ENCODE measurements around the gene ZSWIM5. TPM values are rescaled to one million over a fixed set of nuclear protein-coding genes. Genes with fewer than 3 reads are reported as not detected.

ZSWIM5 gene
- total RNA-seq, result 0.75 and 1.1 TPM in 2 replicates

DNA sequence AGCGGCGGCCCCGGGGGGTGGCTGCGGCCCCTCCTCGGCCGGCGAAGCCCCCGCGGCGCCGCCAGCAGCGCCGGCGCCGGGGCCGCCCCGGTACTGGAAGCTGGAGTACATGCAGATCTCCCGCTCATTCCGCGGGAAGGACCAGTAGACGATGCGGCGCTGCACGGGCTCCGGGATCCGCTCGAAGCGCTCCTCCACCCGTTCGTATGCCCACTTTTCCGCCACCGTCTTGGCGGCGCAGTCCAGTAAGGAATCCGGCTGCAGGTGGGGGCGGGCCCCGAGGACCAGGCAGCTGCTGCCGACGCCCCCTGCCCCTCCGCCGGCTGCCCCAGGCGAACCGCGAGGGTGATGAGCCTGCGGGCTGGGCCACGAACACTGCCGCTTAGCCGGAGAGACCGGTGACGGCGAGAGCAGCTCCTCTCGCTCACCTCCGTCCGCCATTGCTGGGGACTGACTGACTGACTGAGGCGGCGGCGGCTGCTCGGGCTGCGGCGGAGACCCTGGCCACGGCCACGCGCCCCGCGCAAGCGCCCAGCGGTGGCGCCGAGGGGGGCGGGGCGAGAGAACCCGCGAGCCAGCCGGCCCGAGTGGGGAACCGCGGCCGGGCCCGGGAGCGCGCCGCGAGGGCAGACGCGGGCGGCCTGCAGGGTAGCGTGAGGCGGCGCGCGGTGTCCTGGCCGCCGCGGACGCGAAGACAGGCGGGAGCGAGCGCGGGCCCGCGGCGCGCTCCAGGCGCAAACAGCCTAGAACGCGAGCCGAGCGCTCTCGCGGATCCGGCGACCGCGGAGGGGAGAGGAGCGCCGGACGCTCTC lies at the start of gene ZSWIM5:
Gene ZSWIM5 (minus strand): TSS at position 696 of the 812 bp plus-strand sequence. CDS start 255 bp downstream, at position 441.

DNA sequence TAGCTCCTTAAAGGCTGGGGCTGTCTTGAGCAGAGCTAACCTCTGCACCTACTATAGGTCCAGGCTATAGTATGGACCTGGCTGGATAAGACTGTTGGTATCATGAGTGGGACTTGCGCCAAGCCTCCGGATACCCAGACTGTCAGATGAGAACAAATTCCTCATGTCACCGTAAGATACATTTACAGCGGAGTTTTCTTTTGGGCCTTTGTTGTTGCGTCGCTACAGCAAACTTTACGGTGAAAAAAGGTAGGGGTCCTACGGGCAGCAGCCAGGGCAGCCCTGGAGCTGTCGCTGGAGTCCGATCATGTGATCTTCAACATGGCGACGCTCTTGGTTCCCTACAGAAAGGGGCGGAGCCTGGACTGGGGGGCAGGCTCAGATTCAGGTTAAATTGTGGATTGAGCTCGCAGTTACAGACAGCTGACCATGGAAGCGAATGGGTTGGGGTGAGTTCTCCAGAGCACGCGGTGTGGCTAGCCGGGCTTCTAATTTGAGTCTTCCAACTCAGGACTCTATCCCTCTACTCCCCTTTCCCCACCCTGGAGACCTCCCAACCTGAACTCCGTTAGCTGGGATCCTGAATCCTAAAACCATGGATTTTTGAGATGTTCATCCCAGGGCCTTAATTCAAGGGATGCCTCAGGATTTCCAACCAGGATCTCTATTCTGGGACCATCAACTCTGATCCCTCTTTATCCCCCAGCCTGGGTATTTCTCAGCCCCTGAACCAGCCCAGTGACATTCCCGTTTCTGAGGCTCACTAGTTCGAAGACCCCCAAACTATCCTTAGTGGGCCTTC lies 194.4 kb downstream of the ZSWIM5 start, which contains the start of gene UROD:
Gene UROD (plus strand): TSS at position 418 of the 802 bp plus-strand sequence. CDS start 12 bp downstream, at position 430.

DNA sequence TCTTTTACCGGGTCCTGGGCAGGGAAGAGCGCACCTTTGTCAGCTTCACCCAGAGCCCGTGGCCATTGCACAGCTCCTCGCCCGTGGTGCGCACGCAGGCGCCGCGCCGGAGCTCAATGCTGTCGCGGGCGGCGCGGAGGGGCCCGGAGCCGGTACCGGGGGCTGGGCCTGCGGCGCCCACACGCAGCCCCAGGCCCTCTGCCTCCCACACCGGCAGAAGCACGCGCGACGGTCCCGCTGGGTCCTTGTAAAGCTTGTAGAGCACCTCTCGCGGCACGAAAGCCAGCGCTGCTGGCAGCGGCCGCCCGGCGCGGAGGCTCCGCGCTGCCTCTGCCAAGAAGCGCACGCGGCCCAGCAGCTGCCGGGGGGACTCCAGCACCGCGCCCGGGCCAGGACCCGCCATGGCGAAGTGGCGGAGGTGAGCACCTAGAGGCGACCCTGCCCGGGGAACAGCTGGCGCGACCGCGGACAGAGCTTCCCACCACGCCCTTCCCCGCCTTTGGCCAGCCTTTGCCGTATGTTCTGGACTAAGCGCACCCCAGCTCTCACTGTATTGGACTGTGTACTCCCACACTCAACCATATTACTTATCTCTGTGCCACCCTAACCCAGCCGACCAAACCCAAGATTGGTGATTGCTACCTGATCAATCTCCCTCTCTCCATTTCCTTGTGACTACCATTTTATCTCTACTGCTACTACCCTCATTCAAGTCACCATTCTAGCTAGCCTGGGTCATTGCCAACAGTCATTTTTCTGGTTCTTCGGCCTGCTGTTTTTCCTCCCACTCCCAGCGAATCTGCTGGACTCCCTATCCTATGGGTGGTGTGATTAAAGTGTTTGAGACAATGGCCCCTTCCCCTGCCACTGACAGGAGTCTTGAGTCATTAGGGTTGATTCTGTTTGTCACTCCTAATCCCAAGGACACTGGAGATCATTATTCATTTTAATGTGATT lies 195.3 kb downstream of the ZSWIM5 start, which contains the start of gene HECTD3:
Gene HECTD3 (minus strand): TSS at position 470 of the 957 bp plus-strand sequence. CDS start 67 bp downstream, at position 403.

Other genes with a start within 250 kb of the ZSWIM5 start
- gene EIF2B3, start 220.0 kb downstream of the ZSWIM5 start, total RNA-seq, result 40.4 and 51.4 TPM in 2 replicates
- gene HECTD3, start 195.3 kb downstream of the ZSWIM5 start, total RNA-seq, result 16.4 and 23.5 TPM in 2 replicates
- gene UROD, start 194.4 kb downstream of the ZSWIM5 start, total RNA-seq, result 198 and 213 TPM in 2 replicates
- 0.19 and 0.40 TPM in 2 replicates for gene HPDL, start 120.3 kb upstream of the ZSWIM5 start, total RNA-seq
- 9.4 and 13.1 TPM in 2 replicates for gene TOE1, start 133.6 kb upstream of the ZSWIM5 start, total RNA-seq
- 9.4 and 16.5 TPM in 2 replicates for gene MUTYH, start 133.8 kb upstream of the ZSWIM5 start, total RNA-seq